ENCODE measurements around the gene NLRP6.

DNA sequence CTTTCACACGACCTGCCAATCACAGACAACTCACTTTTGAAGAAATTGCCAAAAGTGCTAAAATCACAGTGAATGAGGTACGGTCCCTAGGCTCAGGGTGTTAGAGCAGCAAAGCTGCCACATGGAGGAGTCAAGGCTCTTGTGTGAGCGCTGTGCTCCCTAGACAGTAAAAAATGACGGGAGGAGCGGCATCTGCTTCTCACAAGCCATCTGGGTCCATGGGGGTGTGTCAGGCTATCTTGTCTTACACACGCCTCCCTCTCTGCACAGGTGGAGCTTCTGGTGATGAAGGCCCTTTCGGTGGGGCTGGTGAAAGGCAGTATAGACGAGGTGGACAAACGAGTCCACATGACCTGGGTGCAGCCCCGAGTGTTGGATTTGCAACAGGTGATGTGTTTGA, 26.7 kb upstream of the NLRP6 start:
- TF ChIP-seq, protein P1, sequence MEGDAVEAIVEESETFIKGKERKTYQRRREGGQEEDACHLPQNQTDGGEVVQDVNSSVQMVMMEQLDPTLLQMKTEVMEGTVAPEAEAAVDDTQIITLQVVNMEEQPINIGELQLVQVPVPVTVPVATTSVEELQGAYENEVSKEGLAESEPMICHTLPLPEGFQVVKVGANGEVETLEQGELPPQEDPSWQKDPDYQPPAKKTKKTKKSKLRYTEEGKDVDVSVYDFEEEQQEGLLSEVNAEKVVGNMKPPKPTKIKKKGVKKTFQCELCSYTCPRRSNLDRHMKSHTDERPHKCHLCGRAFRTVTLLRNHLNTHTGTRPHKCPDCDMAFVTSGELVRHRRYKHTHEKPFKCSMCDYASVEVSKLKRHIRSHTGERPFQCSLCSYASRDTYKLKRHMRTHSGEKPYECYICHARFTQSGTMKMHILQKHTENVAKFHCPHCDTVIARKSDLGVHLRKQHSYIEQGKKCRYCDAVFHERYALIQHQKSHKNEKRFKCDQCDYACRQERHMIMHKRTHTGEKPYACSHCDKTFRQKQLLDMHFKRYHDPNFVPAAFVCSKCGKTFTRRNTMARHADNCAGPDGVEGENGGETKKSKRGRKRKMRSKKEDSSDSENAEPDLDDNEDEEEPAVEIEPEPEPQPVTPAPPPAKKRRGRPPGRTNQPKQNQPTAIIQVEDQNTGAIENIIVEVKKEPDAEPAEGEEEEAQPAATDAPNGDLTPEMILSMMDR (IDR thresholded peaks at IDR 0.05; ENCODE audit: low read depth, low read length, poor library complexity, severe bottlenecking): no peak
- no peak for TF ChIP-seq EZH2phosphoT487 (IDR thresholded peaks at IDR 0.05; ENCODE audit: borderline replicate concordance, low read length)
